HG02884 (cell line): ENCODE measurements around the gene OR5B17.
"Not testable (repeated sequence)": the region's sequence is repeated elsewhere in the genome, so short reads cannot be mapped to it uniquely, and the experiment has no call there.

Source experiments
- ATAC-seq: cut with Tn5 transposase; IDR thresholded peaks from one replicate; pipeline ENCODE4 v1.9.1; 2021; ENCODE audit warnings: mild to moderate bottlenecking, moderate library complexity; ENCODE audit not compliant: unreplicated experiment

OR5B17 gene

DNA sequence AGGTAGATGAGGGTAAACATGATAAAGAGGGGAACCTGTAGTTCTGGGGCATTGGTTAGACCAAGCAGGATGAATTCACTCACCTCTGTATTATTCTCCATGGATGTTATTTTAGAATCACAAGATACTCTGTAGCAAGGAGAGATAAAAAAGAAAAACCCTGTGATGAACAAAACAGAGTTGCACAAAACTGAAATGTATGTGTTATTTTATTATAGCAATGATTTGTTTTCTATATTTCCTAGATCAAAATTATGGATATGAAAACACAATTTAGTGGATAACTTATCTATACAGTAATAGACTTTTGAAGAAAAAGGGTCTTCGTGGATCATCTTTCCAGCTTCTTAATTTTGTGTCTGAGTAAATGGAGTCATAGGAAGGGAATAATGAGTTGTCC lies at the start of gene OR5B17:
OR5B17 (minus strand) TSS at position 101 of the 400 bp plus-strand sequence; CDS start at position 101, 0 bp downstream.
- no peak for ATAC-seq

DNA sequence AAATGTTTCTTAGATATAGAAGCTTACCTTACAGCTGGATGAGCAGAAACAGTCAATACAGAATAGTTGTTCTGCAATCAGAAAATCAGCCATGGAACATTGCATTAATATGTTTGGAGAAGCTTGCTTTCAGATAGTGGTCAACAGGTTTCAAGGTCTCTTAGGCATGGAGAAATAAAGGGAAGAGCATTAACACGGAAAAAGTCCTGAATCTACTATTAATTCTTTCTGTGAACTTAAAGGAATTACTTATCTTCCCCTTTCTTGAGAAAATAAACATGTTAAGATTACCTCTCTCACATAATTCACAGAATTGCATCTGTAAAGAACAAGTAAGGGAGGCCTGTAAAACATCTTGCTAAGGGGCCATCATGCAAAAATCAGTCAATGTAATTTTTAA lies 47.9 kb upstream of the OR5B17 start, which contains the start of gene OR5B3:
OR5B3 (minus strand) TSS at position 101 of the 400 bp plus-strand sequence. CDS start 3,465 bp downstream, outside the sequence.
- no peak for ATAC-seq

DNA sequence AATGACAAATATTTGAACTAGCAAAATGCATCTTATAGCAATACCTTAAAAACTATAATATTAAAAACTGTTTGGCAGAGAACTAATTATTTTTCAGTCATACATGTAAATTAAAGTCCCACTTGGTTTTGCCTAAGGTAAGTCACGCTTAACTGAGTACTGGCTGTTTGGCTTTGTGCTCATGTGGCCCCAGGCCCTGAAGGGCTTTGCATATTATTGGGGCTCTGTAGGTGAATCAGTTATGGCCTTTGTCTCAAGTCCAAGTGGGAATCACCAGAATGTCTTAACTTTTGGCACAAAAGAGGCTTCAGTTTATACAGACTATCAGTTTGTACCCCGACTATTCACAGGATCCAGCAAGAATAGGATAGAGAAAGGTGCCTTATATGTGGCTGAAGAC lies 40.8 kb upstream of the OR5B17 start:
- ATAC-seq: not testable (repeated sequence)

DNA sequence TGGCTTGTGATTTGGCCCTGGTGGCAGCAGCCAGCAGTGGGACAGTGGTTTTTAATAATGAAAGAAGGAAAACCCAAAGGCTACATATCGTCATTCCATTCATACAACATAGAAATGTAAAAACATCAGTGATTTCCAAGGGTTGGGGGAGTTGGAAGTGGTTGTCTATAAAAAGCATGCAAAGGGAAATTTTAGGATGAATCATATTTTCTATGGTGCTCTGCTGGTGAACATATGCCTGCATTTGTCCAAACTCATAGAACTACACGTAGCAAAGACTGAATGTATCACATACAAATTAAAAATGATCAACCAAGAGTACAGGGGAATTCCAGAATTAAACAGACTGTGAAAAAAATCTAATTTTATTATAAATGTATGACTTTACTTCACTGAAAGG lies 36.7 kb upstream of the OR5B17 start:
- no peak for ATAC-seq

DNA sequence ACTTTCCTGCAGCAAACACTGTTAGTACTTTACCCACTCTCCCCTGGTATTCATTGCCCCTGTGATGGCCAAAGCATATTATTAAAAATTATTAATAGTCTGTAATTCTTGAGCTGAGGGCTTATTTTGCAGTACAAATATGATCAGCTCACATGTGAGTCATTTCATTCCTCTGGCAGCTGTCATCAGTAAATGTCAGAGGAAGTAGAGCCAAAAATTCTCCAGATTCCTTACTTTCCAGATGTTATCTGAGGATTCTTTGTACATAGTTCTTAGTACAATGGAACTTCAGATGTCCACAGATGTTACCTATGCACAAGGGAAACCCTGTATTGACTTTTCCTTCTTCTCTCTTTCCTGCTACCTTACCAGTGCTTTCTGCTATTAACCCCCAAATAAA lies 35.3 kb upstream of the OR5B17 start:
- ATAC-seq: no peak

GRCh38 chr11:58392746-58393145 lies 33.9 kb upstream of the OR5B17 start:
- ATAC-seq: no peak

- ATAC-seq: no peak
Observed at GRCh38 chr11:58391879-58392278, 33.0 kb upstream of the OR5B17 start.

- ATAC-seq: no peak
Observed at GRCh38 chr11:58390551-58391063, 31.7 kb upstream of the OR5B17 start.

- no peak for ATAC-seq
Observed at GRCh38 chr11:58354727-58355126, 4.1 kb downstream of the OR5B17 start.

DNA sequence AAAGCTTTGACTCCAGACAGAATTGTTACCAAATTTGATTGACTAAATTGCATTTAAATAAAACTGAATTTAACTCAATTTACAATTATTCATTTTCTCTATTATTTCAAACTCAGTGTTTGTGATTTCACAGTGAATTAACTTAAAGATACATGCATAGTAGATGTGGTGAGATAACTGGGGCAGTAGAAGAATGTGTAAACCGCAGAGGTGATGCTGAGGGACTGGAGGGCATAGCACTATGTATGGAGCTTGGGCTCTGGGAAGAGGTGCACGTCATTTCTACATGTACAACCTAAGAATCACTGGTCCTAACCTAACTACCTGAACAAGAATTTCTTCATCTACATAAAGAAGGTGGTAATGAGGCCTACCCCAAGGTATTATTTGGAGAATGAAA lies 13.7 kb downstream of the OR5B17 start:
- no peak for ATAC-seq

DNA sequence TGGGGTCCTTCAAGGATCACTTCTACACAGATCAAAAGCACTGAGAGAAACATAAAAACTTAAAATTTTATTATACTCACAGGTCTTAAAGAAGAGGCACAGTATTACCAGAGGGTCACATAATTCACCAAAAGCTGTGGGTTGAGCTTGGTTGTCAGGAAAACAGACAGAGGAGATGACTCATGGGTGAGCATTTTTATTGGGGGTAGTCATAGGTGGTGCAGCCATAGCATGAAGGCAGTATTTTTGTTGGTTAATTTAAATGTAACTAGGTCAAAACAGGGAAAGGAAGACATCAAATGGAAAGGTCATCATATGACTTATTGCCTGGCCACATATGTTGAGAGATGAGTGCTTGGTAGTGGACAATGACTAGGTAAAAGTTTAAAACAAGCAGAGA lies 24.2 kb downstream of the OR5B17 start:
- ATAC-seq: no peak

GRCh38 chr11:58330861-58331260 lies 28.0 kb downstream of the OR5B17 start:
- ATAC-seq: no peak

DNA sequence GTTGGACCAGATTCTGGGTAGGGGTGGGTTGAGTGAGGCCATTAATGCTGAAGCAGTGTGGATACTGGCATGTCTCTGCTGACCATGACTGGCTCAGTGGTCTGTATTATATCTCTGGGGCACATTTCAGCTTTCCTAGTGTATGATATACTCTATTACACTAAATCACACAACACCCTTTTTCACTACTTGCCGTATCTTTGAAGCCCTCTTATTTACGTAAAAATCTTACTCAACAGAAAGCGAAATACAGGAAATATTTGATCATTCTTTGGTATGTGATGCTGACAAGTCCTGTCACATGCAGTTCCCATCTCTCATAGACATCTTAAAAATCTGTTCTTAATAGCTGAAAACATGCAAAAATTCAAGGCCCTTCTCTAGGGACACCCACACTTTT lies 40.3 kb downstream of the OR5B17 start:
- ATAC-seq: no peak

- no peak for ATAC-seq
Observed at GRCh38 chr11:58316142-58316541, 42.7 kb downstream of the OR5B17 start.
